ENCODE data around the gene JAZF1.

JAZF1 gene

GRCh38 chr7:27969346-27969745, 211.2 kb downstream of the JAZF1 start:
- intact Hi-C loops (cut with DNase I), result no loop called here
- DNase-seq, result no peak

- intact Hi-C loops (cut with DNase I), result no loop called here
- no peak for DNase-seq
Observed at GRCh38 chr7:27967639-27968038, 213.0 kb downstream of the JAZF1 start.

GRCh38 chr7:27966219-27966780, 214.3 kb downstream of the JAZF1 start:
- intact Hi-C loops (cut with DNase I), result no loop called here
- no peak for DNase-seq

- intact Hi-C loops (cut with DNase I), result no loop called here
Observed at GRCh38 chr7:27965650-27966049, 214.9 kb downstream of the JAZF1 start.

GRCh38 chr7:27964820-27965219, 215.8 kb downstream of the JAZF1 start:
- DNase-seq, result no peak
- intact Hi-C loops (cut with DNase I), result no loop called here

More at GRCh38 chr7:27965650-27966049, 214.9 kb downstream of the JAZF1 start:
- no peak for DNase-seq

- no peak for DNase-seq
- intact Hi-C loops (cut with DNase I), result no loop called here
Observed at GRCh38 chr7:27963056-27963455, 217.5 kb downstream of the JAZF1 start.

- intact Hi-C loops (cut with DNase I), result no loop called here
- no peak for DNase-seq
Observed at GRCh38 chr7:27962273-27962672, 218.3 kb downstream of the JAZF1 start.

- intact Hi-C loops (cut with DNase I), result no loop called here
- DNase-seq, result no peak
Observed at GRCh38 chr7:27961255-27961654, 219.3 kb downstream of the JAZF1 start.

- intact Hi-C loops (cut with DNase I), result no loop called here
- no peak for DNase-seq
Observed at GRCh38 chr7:27960415-27960814, 220.2 kb downstream of the JAZF1 start.

GRCh38 chr7:27958933-27959548, 221.6 kb downstream of the JAZF1 start:
- intact Hi-C loops (cut with DNase I), result no loop called here
- DNase-seq, result no peak

GRCh38 chr7:27955596-27955995, 225.0 kb downstream of the JAZF1 start:
- intact Hi-C loops (cut with DNase I), result no loop called here
- no peak for DNase-seq

- intact Hi-C loops (cut with DNase I), result no loop called here
- no peak for DNase-seq
Observed at GRCh38 chr7:27955011-27955410, 225.6 kb downstream of the JAZF1 start.

GRCh38 chr7:27953777-27954176, 226.8 kb downstream of the JAZF1 start:
- DNase-seq, result no peak
- intact Hi-C loops (cut with DNase I), result no loop called here

- intact Hi-C loops (cut with DNase I), result no loop called here
- no peak for DNase-seq
Observed at GRCh38 chr7:27953361-27953760, 227.2 kb downstream of the JAZF1 start.

- DNase-seq, result no peak
- intact Hi-C loops (cut with DNase I), result no loop called here
Observed at GRCh38 chr7:27952456-27953285, 227.9 kb downstream of the JAZF1 start.

- no peak for DNase-seq
- intact Hi-C loops (cut with DNase I), result no loop called here
Observed at GRCh38 chr7:27950123-27950522, 230.5 kb downstream of the JAZF1 start.

GRCh38 chr7:27948861-27949260, 231.7 kb downstream of the JAZF1 start:
- no peak for DNase-seq
- intact Hi-C loops (cut with DNase I), result no loop called here

GRCh38 chr7:27947586-27948278, 232.9 kb downstream of the JAZF1 start:
- peak in 29 of 42 donors; percentile 19 to 70 (median 46) for DNase-seq
- intact Hi-C loops (cut with DNase I), result no loop called here

GRCh38 chr7:27946351-27946750, 234.2 kb downstream of the JAZF1 start:
- intact Hi-C loops (cut with DNase I), result no loop called here
- DNase-seq, result no peak
